22Rv1 (cell line): ENCODE data around the gene ABCA1.

Experiments
- H3K27ac ChIP-seq: fragments of 450-650 bp; 2 replicates; pipeline ENCODE4 v1.5.1; 2017
- ZFX ChIP-seq: fragments of 450-650 bp; IDR thresholded peaks from 2 replicates; pipeline ENCODE4 v1.6.1; 2017; ENCODE audit warnings: antibody characterized with exemption, borderline replicate concordance
- TF ChIP-seq, protein P1 (sequence below): fragments of 450-650 bp; IDR thresholded peaks from 2 replicates; pipeline ENCODE4 v1.5.1; 2017; ENCODE audit warnings: mild to moderate bottlenecking

The ABCA1 gene

DNA sequence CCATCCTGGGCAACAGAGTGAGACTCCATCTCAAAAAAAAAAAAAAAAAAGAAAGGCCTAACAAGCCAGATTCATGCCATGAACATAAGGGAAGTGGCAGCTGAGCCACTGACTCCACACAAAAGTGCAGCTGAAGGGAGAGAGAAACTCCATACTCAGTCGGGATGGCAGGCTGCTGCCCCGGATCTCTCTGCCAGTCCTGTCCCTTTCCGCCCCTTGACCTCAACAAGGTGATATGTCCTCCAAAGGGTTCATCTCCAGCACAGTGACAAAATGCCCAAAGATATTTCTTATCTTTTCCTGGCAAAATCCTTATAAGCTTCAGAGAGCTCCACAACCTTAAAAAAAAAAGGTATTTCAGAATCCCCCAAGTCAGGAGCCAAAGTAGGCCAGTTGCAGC lies 52.6 kb downstream of the ABCA1 start:
- H3K27ac ChIP-seq = no peak overlapping the region
- TF ChIP-seq, protein P1, sequence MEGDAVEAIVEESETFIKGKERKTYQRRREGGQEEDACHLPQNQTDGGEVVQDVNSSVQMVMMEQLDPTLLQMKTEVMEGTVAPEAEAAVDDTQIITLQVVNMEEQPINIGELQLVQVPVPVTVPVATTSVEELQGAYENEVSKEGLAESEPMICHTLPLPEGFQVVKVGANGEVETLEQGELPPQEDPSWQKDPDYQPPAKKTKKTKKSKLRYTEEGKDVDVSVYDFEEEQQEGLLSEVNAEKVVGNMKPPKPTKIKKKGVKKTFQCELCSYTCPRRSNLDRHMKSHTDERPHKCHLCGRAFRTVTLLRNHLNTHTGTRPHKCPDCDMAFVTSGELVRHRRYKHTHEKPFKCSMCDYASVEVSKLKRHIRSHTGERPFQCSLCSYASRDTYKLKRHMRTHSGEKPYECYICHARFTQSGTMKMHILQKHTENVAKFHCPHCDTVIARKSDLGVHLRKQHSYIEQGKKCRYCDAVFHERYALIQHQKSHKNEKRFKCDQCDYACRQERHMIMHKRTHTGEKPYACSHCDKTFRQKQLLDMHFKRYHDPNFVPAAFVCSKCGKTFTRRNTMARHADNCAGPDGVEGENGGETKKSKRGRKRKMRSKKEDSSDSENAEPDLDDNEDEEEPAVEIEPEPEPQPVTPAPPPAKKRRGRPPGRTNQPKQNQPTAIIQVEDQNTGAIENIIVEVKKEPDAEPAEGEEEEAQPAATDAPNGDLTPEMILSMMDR = no peak
- TF ChIP-seq ZFX = no peak

DNA sequence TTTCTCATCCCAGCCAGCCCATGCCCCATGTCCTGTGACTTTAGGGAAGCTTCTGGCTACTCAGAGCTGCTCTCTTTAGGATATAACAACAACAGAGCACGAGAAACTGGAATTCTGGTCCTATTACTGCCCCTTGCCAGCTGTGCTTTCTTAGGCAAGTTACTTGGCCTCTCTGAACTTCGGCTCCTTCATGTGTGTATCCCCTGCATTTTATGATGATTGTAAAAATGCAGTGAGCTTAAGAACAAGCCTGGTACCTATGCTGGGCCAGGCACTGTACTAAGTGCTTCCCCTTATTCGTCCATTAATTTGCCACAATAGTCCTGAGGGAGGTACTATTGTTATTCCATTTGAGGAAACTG lies 54.5 kb downstream of the ABCA1 start:
- TF ChIP-seq, protein P1 = no peak
- TF ChIP-seq ZFX = no peak
- H3K27ac ChIP-seq = no peak overlapping the region

DNA sequence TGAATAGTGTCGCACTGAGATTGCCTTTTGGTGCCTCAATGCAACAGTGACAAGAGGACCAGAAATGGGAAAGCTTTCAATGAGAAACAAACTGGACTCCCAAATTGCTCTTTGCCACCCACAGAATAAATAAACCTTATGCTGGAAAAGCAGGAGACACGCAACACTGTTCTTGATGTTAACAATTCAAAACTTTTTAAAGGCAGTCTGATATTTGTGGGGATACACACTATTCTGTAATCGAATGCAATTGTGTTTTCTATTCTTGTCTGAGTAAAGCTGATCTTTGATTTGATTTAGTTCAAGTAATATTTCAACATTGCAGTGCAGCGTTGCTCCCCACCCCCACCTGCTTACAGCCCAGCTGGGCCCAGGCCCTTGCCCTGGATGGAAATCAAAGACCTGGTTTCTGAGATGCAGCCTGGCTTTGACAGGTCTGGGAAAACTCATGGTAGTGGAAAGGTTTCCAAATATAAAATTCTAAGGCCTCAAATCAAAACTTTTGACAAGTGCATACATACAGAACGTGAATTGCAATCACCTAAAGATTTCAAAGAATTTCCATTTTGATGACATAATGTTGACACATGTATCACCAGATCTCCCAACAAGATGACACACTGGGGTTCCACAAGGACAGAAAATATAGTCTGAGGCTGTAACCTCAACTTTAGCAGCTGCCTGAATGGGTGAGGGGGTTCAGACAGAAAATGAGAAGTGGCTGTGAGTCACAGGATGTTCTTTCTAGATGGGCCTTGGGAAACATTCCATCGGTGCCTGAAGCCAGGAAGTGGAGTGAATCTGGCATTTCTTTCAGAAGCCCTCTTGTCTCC lies 55.1 kb downstream of the ABCA1 start:
- TF ChIP-seq, protein P1 = no peak
- no peak for TF ChIP-seq ZFX
- H3K27ac ChIP-seq = no peak overlapping the region

DNA sequence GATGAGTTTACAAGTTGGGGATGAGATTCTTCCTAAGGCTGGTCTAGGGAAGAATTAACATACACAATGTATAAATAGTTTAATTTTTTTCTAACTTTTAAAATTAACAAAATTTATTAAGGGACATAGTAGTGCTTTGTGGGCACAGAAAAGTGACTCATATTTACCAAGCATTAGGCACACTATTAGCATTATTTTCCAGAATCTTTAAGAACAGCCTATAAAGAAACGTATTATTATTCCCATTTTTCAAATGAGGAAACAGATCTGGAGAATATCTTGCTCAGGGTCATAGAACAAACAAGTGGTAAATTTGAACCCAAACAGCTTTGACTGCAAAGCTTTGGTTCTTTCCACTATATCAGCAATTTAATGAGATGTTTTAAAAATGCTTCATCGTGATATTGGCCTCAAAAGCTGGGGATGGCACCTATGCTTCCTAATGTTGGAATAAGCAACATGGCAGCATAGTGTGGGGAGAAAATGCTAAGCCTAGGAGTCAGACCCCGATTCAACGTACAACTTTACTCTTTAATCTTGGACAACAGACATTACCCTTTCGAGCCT lies 55.9 kb downstream of the ABCA1 start:
- no peak overlapping the region for H3K27ac ChIP-seq

DNA sequence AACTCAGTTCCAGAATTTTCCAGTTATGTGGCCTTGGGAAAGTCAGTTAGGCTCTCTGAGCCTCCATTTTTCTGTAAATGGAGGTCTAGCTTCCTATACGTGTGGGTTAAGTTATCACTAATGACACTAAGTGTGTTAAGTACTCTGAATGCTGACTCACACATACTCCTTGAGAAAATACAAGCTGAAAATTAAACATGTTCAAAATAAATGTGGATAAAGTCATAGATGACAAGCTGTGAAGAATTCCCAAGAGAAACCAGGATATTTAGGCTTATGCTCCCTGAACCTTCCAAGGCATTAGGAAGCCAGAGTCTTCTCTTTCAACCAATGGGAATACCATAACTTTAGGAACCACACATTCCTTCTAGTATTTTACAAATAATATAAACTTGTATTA lies 58.1 kb downstream of the ABCA1 start:
- TF ChIP-seq, protein P1 = no peak
- no peak for TF ChIP-seq ZFX
- H3K27ac ChIP-seq = no peak overlapping the region

More for the DNA sequence above, 55.9 kb downstream of the ABCA1 start:
- TF ChIP-seq, protein P1 = no peak
- TF ChIP-seq ZFX = no peak

DNA sequence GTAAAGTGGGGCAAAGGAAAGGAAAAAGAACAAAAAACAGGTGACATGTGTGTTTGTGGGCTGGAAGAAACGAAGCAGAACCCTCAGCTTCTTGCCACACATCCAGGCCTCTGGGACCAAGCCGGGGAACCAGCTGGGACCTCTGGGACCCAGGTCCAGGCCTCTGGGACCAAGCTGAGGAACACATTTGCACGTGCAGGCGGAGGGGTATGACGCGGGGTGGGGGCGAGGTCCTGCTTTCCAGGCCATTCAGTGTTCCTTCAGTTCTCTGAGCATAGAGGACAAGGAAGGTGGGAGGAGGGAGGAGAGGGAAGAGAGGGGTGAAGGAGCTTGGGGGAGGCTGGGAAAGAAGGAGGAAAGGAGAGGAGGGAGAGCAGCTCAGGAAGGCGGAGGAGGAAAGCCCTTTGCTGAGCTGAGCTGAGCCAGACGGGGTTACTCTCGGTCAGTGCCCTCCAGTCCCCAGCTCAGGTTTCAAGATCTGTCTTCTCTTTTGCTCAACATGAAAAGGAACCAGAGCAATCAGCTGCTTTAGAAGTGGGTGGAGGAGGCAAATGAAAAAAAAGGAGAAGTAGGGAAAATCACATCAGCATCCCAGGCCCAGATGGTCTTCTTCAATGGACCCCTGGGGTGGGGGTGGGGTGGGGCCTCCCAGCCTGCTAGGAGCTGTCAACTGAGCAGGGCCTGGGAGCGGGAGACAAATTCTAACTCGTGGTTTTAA lies 59.1 kb downstream of the ABCA1 start:
- TF ChIP-seq ZFX = no peak
- TF ChIP-seq, protein P1 = no peak
- no peak overlapping the region for H3K27ac ChIP-seq

DNA sequence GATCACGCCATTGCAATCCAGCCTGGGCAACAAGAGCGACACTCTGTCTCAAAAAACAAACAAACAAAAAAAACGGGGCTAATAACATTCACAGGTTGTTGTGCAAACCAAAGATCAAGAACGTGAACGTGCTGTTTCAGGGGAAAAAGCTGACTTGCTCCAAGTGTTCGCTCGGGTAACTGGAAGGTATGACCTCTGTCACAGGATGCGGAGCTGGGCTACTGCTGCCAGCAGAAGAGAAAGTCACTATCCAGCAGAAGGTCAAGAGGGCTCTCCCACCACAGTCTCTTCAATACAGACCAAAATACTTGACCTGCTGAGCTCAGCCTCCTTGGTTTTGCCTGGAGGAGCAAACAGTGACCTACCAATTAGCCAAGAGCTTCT lies 59.7 kb downstream of the ABCA1 start:
- TF ChIP-seq, protein P1 = no peak
- TF ChIP-seq ZFX = no peak
- H3K27ac ChIP-seq = no peak overlapping the region
